Right cardiac atrium (tissue), 5 donors: ENCODE results near the gene CFAP221. TPM values are rescaled to one million over a fixed set of nuclear protein-coding genes. Genes with fewer than 3 reads are reported as not detected.
A peak's percentile ranks its signal among the peaks of the same experiment; 100 is the strongest.

ENCODE experiments used
- ATAC-seq, 2 donors: fragments of 200-7000 bp; cut with Tn5 transposase; one replicate each; pipeline versions ENCODE4 v1.8.0 to v1.9.1; 2020; ENCODE audit warnings: moderate library complexity in 2 of 2, mild to moderate bottlenecking in 1 of 2
- DNase-seq, 3 donors: peaks; one replicate each; pipeline ENCODE4 v3.0.0-alpha.2; 2020
- H3K27ac ChIP-seq: one replicate; pipeline ENCODE4 v1.5.1; 2013; ENCODE audit warnings: mild to moderate bottlenecking, low read length, control low read depth, moderate library complexity
- H3K27me3 ChIP-seq: one replicate; pipeline ENCODE4 v1.6.1; 2013; ENCODE audit not compliant: control insufficient read depth, insufficient read depth
- H3K4me1 ChIP-seq: one replicate; pipeline ENCODE4 v1.6.1; 2013; ENCODE audit warnings: low read length; ENCODE audit not compliant: control insufficient read depth, insufficient read depth
- H3K4me3 ChIP-seq: one replicate; pipeline ENCODE4 v1.5.1; 2013; ENCODE audit warnings: low read length, control low read depth
- H3K9me3 ChIP-seq: one replicate; pipeline ENCODE4 v1.6.1; 2013; ENCODE audit warnings: low read length; ENCODE audit not compliant: control insufficient read depth
- WGBS: extraction: QIAGEN DNeasy Blood & Tissue Kit; methylation state at CpG from one replicate; pipeline ENCODE4 v1.1.7; 2013; 5-methylcytosine and 5-hydroxymethylcytosine counted together
- intact Hi-C, 4 donors: fragments of 100-400 bp; cut with DNase I; formaldehyde crosslinking; loops; one replicate each; pipeline versions ENCODE4 v1.11.0 to v1.14.0; 2022 to 2023
- polyA plus RNA-seq: library from polyadenylated mRNA; stranded (reverse); fragments of 200-250 nt; gene quantifications from one replicate; pipeline ENCODE4 v1.2.3, GENCODE V29; 2013
- total RNA-seq, 4 donors: library from RNA; stranded (reverse); fragmentation: NEBNext Ultra II Directional; extraction: Animal tissue kit (Norgen Biotek cat#: 25700); gene quantifications; one replicate each; pipeline ENCODE4 v1.2.1, GENCODE V29; 2021
- donor health status: healthy with polysubstance abuse.
- donor health status: DM: no; HTN: yes; CAD: no.
- donor health status: DM: no; HTN: no; CAD: no.
- donor health status: DM: no; HTN: yes; CAD: no; lungs with severe emphysema.
- donor health status: DM: yes; HTN: yes; CAD: no.

CFAP221 gene
- total and polyA plus RNA-seq, 5 donors, result 0.63 to 3.7 (median 2.1) TPM

GRCh38 chr2:119701352-119701751 is 157.1 kb downstream of the CFAP221 start:
- DNase-seq (no peak), ATAC-seq (no peak)
- intact Hi-C loops, result loop anchor here in 1 of 4 donors (10.0 kb wide), 1 partner anchor 473 kb away; no protein-coding TSS in a partner anchor
- no peaks in the 10 kb centered on the region for H3K4me1 ChIP-seq
- no peak overlapping the region for H3K27ac ChIP-seq
- no peak overlapping the region for H3K4me3 ChIP-seq
- H3K27me3 ChIP-seq, result no peaks in the 10 kb centered on the region
- 67% methylated on average over 12 of the region's 12 CpGs for WGBS
- no peaks in the 10 kb centered on the region for H3K9me3 ChIP-seq

- intact Hi-C loops, result loop anchor here in 1 of 4 donors (10.0 kb wide), 1 partner anchor 472 kb away; no protein-coding TSS in a partner anchor
- H3K9me3 ChIP-seq, result no peaks in the 10 kb centered on the region
- peak in 1 of 3 donors; percentile 58 for DNase-seq
- H3K27ac ChIP-seq, result no peak overlapping the region
- ATAC-seq, result peak; percentile 62 to 63
- no peaks in the 10 kb centered on the region for H3K4me1 ChIP-seq
- WGBS, result 64% methylated on average over 2 of the region's 2 CpGs
- H3K27me3 ChIP-seq, result no peaks in the 10 kb centered on the region
- H3K4me3 ChIP-seq, result no peak overlapping the region
Measured at GRCh38 chr2:119702203-119702917, 158.1 kb downstream of the CFAP221 start.

- intact Hi-C loops, result loop anchor here in 1 of 4 donors (10.0 kb wide), 1 partner anchor 472 kb away; no protein-coding TSS in a partner anchor
- ATAC-seq (peak; percentile 86 to 91), DNase-seq (peak; percentile 46 to 78 (median 68))
- Histone ChIP-seq H3K4me3 (no peak overlapping the region), H3K27ac (no peak overlapping the region), H3K9me3 (no peaks in the 10 kb centered on the region), H3K27me3 (no peaks in the 10 kb centered on the region), H3K4me1 (no peaks in the 10 kb centered on the region)
- 36% methylated on average over 13 of the region's 13 CpGs for WGBS
Measured at GRCh38 chr2:119702918-119703401, 158.7 kb downstream of the CFAP221 start.

- Histone ChIP-seq H3K4me1 (no peaks in the 10 kb centered on the region), H3K9me3 (no peaks in the 10 kb centered on the region), H3K27ac (no peak overlapping the region), H3K27me3 (no peaks in the 10 kb centered on the region), H3K4me3 (no peak overlapping the region)
- DNase-seq (no peak), ATAC-seq (no peak)
- WGBS, result 74% methylated on average over 5 of the region's 5 CpGs
- intact Hi-C loops, result loop anchor here in 1 of 4 donors (10.0 kb wide), 1 partner anchor 471 kb away; no protein-coding TSS in a partner anchor
Measured at GRCh38 chr2:119703526-119703925, 159.3 kb downstream of the CFAP221 start.

- ATAC-seq, result no peak
- Histone ChIP-seq H3K27ac (no peak overlapping the region), H3K27me3 (no peaks in the 10 kb centered on the region), H3K4me3 (no peak overlapping the region), H3K4me1 (no peaks in the 10 kb centered on the region), H3K9me3 (no peaks in the 10 kb centered on the region)
- WGBS, result 40% methylated on average over 2 of the region's 2 CpGs
- no peak for DNase-seq
- intact Hi-C loops, result loop anchor here in 1 of 4 donors (5.0 to 10.0 kb wide), 2 partner anchors 123 to 470 kb away; no protein-coding TSS in a partner anchor
Measured at GRCh38 chr2:119704670-119705120, 160.4 kb downstream of the CFAP221 start.

GRCh38 chr2:119706221-119706620 is 162.0 kb downstream of the CFAP221 start:
- Histone ChIP-seq H3K9me3 (no peaks in the 10 kb centered on the region), H3K4me3 (no peak overlapping the region), H3K27me3 (no peaks in the 10 kb centered on the region), H3K27ac (no peak overlapping the region), H3K4me1 (no peaks in the 10 kb centered on the region)
- WGBS, result 83% methylated on average over 8 of the region's 8 CpGs
- no peak for ATAC-seq
- intact Hi-C loops, result loop anchor here in 1 of 4 donors (5.0 to 10.0 kb wide), 2 partner anchors 121 to 469 kb away; no protein-coding TSS in a partner anchor
- peak in 1 of 3 donors; percentile 8 for DNase-seq

Other genes with a start within 250 kb of the CFAP221 start
- 10 to 100 TPM; 11.4 to 13.3 (median 13.0) TPM for gene C2orf76, start 177.6 kb upstream of the CFAP221 start, total RNA-seq
- 27.7 TPM for gene C2orf76, start 177.6 kb upstream of the CFAP221 start, polyA plus RNA-seq
- gene DBI, start 177.5 kb upstream of the CFAP221 start, total RNA-seq, result 100 to 1,000 TPM; 178 to 218 (median 200) TPM
- 671 TPM for gene DBI, start 177.5 kb upstream of the CFAP221 start, polyA plus RNA-seq
- gene TMEM37, start 112.6 kb upstream of the CFAP221 start, total RNA-seq, result 1 to 10 TPM; 4.7 to 9.6 (median 7.5) TPM
- 8.2 TPM for gene TMEM37, start 112.6 kb upstream of the CFAP221 start, polyA plus RNA-seq
- under 1 TPM in 2 of 4 donors, not detected in 2; 0.38 to 0.40 TPM for gene SCTR, start 20.0 kb upstream of the CFAP221 start, total RNA-seq
- 0.50 TPM for gene SCTR, start 20.0 kb upstream of the CFAP221 start, polyA plus RNA-seq
- 10 to 100 TPM in 2 of 4 donors, 1 to 10 TPM in 2; 6.6 to 10.9 (median 9.9) TPM for gene TMEM177, start 134.8 kb downstream of the CFAP221 start, total RNA-seq
- gene TMEM177, start 134.8 kb downstream of the CFAP221 start, polyA plus RNA-seq, result 10.7 TPM
- gene PTPN4, start 215.5 kb downstream of the CFAP221 start, total RNA-seq, result 10 to 100 TPM; 28.4 to 42.6 (median 38.7) TPM
- 6.5 TPM for gene PTPN4, start 215.5 kb downstream of the CFAP221 start, polyA plus RNA-seq